ENCODE results near the gene HAPLN2. TPM values are rescaled to one million over a fixed set of nuclear protein-coding genes. Genes with fewer than 3 reads are reported as not detected.

HAPLN2 gene
- total and polyA plus RNA-seq, 12 donors: 0.24 to 6.3 (median 0.81) TPM; not detected in 1

- Histone ChIP-seq H3K27ac (peak overlapping the region; percentile 88 to 99 (median 96)), H3K36me3 (no peaks in the 10 kb centered on the region), H3K27me3 (peaks cover 0 to 3% (median 0%) of the 10 kb centered on the region in 7 donors), H3K4me1 (peaks cover 68 to 97% (median 90%) of the 10 kb centered on the region in 9 donors), H3K9me3 (no peaks in the 10 kb centered on the region), H3K4me3 (no peak overlapping the region)
- intact Hi-C loops (cut with DNase I): loop anchor here in 2 of 10 donors (5.0 to 10.0 kb wide), 2 partner anchors 160 to 232 kb away; partner anchors contain the start of genes MEF2D (in 2 of the 2) and PEAR1 (in 1 of the 2)
- DNase-seq: no peak
- TF ChIP-seq CTCF (IDR thresholded peaks at IDR 0.05): no peak
- ATAC-seq: no peak
- 71 to 74% methylated on average over 5 of the region's 5 CpGs for WGBS, 2 donors
Measured at GRCh38 chr1:156662800-156663055, 43.5 kb downstream of the HAPLN2 start.

- H3K27me3 ChIP-seq: no peaks in the 10 kb centered on the region
- no peak for TF ChIP-seq CTCF (IDR thresholded peaks at IDR 0.05)
- intact Hi-C loops (cut with DNase I): loop anchor here in 2 of 10 donors (5.0 to 10.0 kb wide), 2 partner anchors 161 to 232 kb away; partner anchors contain the start of genes MEF2D (in 2 of the 2) and PEAR1 (in 1 of the 2)
- H3K4me3 ChIP-seq: no peak overlapping the region
- H3K4me1 ChIP-seq: peaks cover 73 to 97% (median 92%) of the 10 kb centered on the region in 9 donors
- H3K27ac ChIP-seq: peak overlapping the region; percentile 88 to 99 (median 96)
- DNase-seq (peak; percentile 52 to 86), ATAC-seq (peak in 2 of 8 donors; percentile 6 to 12)
- no peaks in the 10 kb centered on the region for H3K36me3 ChIP-seq
- no peaks in the 10 kb centered on the region for H3K9me3 ChIP-seq
- 9 to 11% methylated on average over 5 of the region's 5 CpGs for WGBS, 2 donors
Measured at GRCh38 chr1:156663178-156663577, 44.0 kb downstream of the HAPLN2 start.

DNA sequence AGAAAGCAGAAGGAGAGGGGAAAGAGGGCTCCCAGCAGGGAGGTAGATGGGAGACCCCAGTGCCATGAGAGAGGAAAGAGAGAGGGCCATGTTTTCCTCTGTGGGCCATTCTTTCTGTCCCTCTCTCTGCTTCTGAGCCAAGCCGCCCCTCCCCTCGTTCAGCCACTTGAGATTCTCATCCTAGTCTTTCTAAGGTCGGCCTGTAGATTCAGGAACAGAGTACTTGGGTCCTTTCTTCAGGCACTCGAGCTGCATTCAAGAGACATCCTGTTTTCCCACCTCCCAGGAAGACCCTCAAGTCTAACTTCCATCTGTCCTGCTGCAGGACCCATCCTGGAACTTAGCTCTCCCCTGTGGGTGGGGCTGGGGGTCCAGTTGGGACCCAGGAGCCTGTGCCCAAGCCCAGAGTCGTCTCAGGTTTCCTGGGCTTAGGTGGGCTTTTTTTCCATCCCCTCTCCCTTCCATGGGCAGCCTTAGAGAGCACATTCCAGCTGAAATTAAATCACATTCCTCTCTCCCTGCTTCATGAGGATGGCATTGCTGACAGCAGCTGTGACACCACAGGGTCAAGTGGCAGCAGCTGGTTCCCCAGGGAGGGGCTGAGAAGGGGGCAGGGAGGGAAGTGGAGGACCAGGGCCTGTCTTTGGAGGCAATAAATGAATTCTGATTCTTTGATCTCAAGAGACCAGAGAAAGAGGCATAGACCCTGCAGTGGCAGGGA lies 45.0 kb downstream of the HAPLN2 start:
- H3K4me3 ChIP-seq: peak overlapping the region in 6 of 10 donors; percentile 11 to 33 (median 22)
- DNase-seq (no peak), ATAC-seq (no peak)
- H3K4me1 ChIP-seq: peaks cover 82 to 100% (median 99%) of the 10 kb centered on the region in 9 donors
- intact Hi-C loops (cut with DNase I): loop anchor here in 2 of 10 donors (5.0 to 10.0 kb wide), 2 partner anchors 162 to 231 kb away; partner anchors contain the start of genes MEF2D (in 2 of the 2) and PEAR1 (in 1 of the 2)
- H3K27me3 ChIP-seq: no peaks in the 10 kb centered on the region
- no peak for TF ChIP-seq CTCF (IDR thresholded peaks at IDR 0.05)
- peak overlapping the region; percentile 88 to 99 (median 96) for H3K27ac ChIP-seq
- H3K9me3 ChIP-seq: no peaks in the 10 kb centered on the region
- 26 to 37% methylated on average over 5 of the region's 5 CpGs for WGBS, 2 donors
- H3K36me3 ChIP-seq: no peaks in the 10 kb centered on the region

GRCh38 chr1:156664767-156665411 lies 45.7 kb downstream of the HAPLN2 start:
- peak; percentile 80 to 85 for DNase-seq
- H3K4me1 ChIP-seq: peaks cover 81 to 100% (median 99%) of the 10 kb centered on the region in 9 donors
- peaks cover 0 to under 1% (median 0%) of the 10 kb centered on the region in 9 donors for H3K36me3 ChIP-seq
- no peak for TF ChIP-seq CTCF (IDR thresholded peaks at IDR 0.05)
- 9 to 15% methylated on average over 16 of the region's 16 CpGs for WGBS, 2 donors
- H3K27ac ChIP-seq: peak overlapping the region; percentile 88 to 99 (median 96)
- H3K9me3 ChIP-seq: no peaks in the 10 kb centered on the region
- intact Hi-C loops (cut with DNase I): loop anchor here in 2 of 10 donors (5.0 to 10.0 kb wide), 2 partner anchors 163 to 230 kb away; partner anchors contain the start of genes MEF2D (in 2 of the 2) and PEAR1 (in 1 of the 2)
- no peaks in the 10 kb centered on the region for H3K27me3 ChIP-seq
- H3K4me3 ChIP-seq: peak overlapping the region in 6 of 10 donors; percentile 11 to 33 (median 22)
- ATAC-seq: peak; percentile 43 to 60 (median 54)

Data from heart right ventricle (tissue), 16 donors.